IMR-90 (cell line): ENCODE measurements around the gene CXADR. TPM values are rescaled to one million over a fixed set of nuclear protein-coding genes. Genes with fewer than 3 reads are reported as not detected.

ENCODE experiments used
- ATAC-seq: fragments of 200-7000 bp; cut with Tn5 transposase; 2 replicates; pipeline ENCODE4 v1.9.1; 2020; ENCODE audit warnings: low read depth, mild to moderate bottlenecking, moderate library complexity
- BruUV-seq: library from RNA; stranded (reverse); fragments of 400-500 nt; replicated peaks from 2 replicates; lab custom pipeline; 2021; lab: Mats Ljungman, UMichigan
- CTCF ChIA-PET: fragments of 300-600 bp; formaldehyde crosslinking; extraction: SDS; loops from one replicate; lab custom pipeline; 2021; ENCODE audit warnings: antibody characterized with exemption; lab: Yijun Ruan, JAX
- POLR2A ChIA-PET: fragments of 300-600 bp; sonication (Branson Sonifier 250); formaldehyde crosslinking; loops from one replicate; lab custom pipeline; 2022; ENCODE audit warnings: antibody characterized with exemption; ENCODE audit not compliant: unreplicated experiment; lab: Charles Lee
- DNase-seq: peaks from one replicate; pipeline ENCODE4 v3.0.0; 2013
- H2AFZ ChIP-seq: replicated peaks from 2 replicates; pipeline ENCODE3; 2013; ENCODE audit warnings: low read length, mild to moderate bottlenecking; ENCODE audit not compliant: poor library complexity
- H2AK5ac ChIP-seq: 2 replicates; pipeline ENCODE4 v1.6.1; 2013; ENCODE audit warnings: low read depth, low read length, inconsistent platforms
- H2AK9ac ChIP-seq: replicated peaks from 2 replicates; pipeline ENCODE3; 2013; ENCODE audit warnings: mild to moderate bottlenecking, low read depth, low read length, moderate library complexity; ENCODE audit not compliant: poor library complexity
- H2BK120ac ChIP-seq: 2 replicates; pipeline ENCODE4 v1.6.1; 2013; ENCODE audit warnings: low read depth, low read length, inconsistent platforms
- H2BK15ac ChIP-seq: 3 replicates; pipeline ENCODE4 v1.6.1; 2013; ENCODE audit warnings: low read depth, low read length, inconsistent platforms
- H2BK20ac ChIP-seq: 2 replicates; pipeline ENCODE4 v1.6.1; 2013; ENCODE audit warnings: low read depth, mild to moderate bottlenecking, inconsistent platforms, low read length, moderate library complexity
- H2BK5ac ChIP-seq: 2 replicates; pipeline ENCODE4 v1.6.1; 2013; ENCODE audit warnings: mild to moderate bottlenecking, low read depth, low read length, inconsistent platforms; ENCODE audit not compliant: poor library complexity, severe bottlenecking
- H3K14ac ChIP-seq: replicated peaks from 2 replicates; pipeline ENCODE4 v1.6.1; 2013; ENCODE audit warnings: low read depth, low read length, inconsistent platforms
- H3K18ac ChIP-seq: 2 replicates; pipeline ENCODE4 v1.6.1; 2013; ENCODE audit warnings: low read depth, low read length, control low read depth
- H3K23ac ChIP-seq: 2 replicates; pipeline ENCODE4 v1.6.1; 2013; ENCODE audit warnings: low read depth, low read length, inconsistent platforms
- H3K27ac ChIP-seq: 2 replicates; pipeline ENCODE4 v1.5.1; 2013; ENCODE audit warnings: mild to moderate bottlenecking, control low read depth, low read length; ENCODE audit not compliant: insufficient read depth
- H3K27me3 ChIP-seq: 2 replicates; pipeline ENCODE4 v1.6.1; 2013; ENCODE audit warnings: low read length; ENCODE audit not compliant: control insufficient read depth, insufficient read depth
- H3K36me3 ChIP-seq: 2 replicates; pipeline ENCODE4 v1.6.1; 2013; ENCODE audit warnings: low read length, mixed read lengths; ENCODE audit not compliant: control insufficient read depth, insufficient read depth
- H3K4ac ChIP-seq: 2 replicates; pipeline ENCODE4 v1.6.1; 2013; ENCODE audit warnings: low read depth, low read length, inconsistent platforms
- H3K4me1 ChIP-seq: 2 replicates; pipeline ENCODE4 v1.6.1; 2013; ENCODE audit warnings: low read length, mixed read lengths; ENCODE audit not compliant: control insufficient read depth, insufficient read depth
- H3K4me2 ChIP-seq: 2 replicates; pipeline ENCODE4 v1.6.1; 2013; ENCODE audit warnings: low read depth, mild to moderate bottlenecking, control low read depth, low read length, moderate library complexity
- H3K4me3 ChIP-seq: 2 replicates; pipeline ENCODE4 v1.5.1; 2013; ENCODE audit warnings: low read depth, mild to moderate bottlenecking, control low read depth, low read length, moderate library complexity; ENCODE audit not compliant: insufficient read depth
- H3K56ac ChIP-seq: 2 replicates; pipeline ENCODE4 v1.6.1; 2013; ENCODE audit warnings: low read length, inconsistent platforms; ENCODE audit not compliant: insufficient read depth; ENCODE audit errors: extremely low read depth
- H3K79me1 ChIP-seq, 2 experiments: 2 replicates each; pipeline ENCODE4 v1.6.1; 2013; ENCODE audit warnings: low read length in 2 of 2, inconsistent platforms in 1 of 2, low read depth in 1 of 2
- H3K9ac ChIP-seq: 2 replicates; pipeline ENCODE4 v1.6.1; 2013; ENCODE audit warnings: low read depth, low read length, control low read depth
- H3K9me1 ChIP-seq: 2 replicates; pipeline ENCODE4 v1.6.1; 2013; ENCODE audit warnings: low read length, inconsistent platforms; ENCODE audit not compliant: insufficient read depth
- H3K9me3 ChIP-seq: 2 replicates; pipeline ENCODE4 v1.6.1; 2013; ENCODE audit warnings: low read length; ENCODE audit not compliant: control insufficient read depth, insufficient read depth
- H4K20me1 ChIP-seq: 2 replicates; pipeline ENCODE4 v1.6.1; 2013; ENCODE audit warnings: low read length, inconsistent platforms; ENCODE audit not compliant: insufficient read depth
- H4K5ac ChIP-seq: 2 replicates; pipeline ENCODE4 v1.6.1; 2013; ENCODE audit warnings: mild to moderate bottlenecking, low read depth, low read length, control low read depth
- H4K8ac ChIP-seq, 2 experiments: 2 replicates each; pipeline ENCODE4 v1.6.1; 2013; ENCODE audit warnings: low read depth in 2 of 2, low read length in 2 of 2, control low read depth in 1 of 2, inconsistent platforms in 1 of 2
- H4K91ac ChIP-seq: 2 replicates; pipeline ENCODE4 v1.6.1; 2013; ENCODE audit warnings: low read depth, low read length, inconsistent platforms; ENCODE audit not compliant: insufficient read depth
- CHD1 ChIP-seq: IDR thresholded peaks from 2 replicates; pipeline ENCODE4 v1.6.1; 2012; ENCODE audit warnings: low read depth, low read length, improper control_type of control experiment
- WGBS, 2 experiments: methylation state at CpG; one replicate each; pipeline versions ENCODE4 v1.1.5 to v1.1.7; 2013; ENCODE audit warnings: missing lambda C conversion rate in 2 of 2; ENCODE audit not compliant: insufficient read length in 1 of 2; ENCODE audit errors: extremely low coverage in 2 of 2; 5-methylcytosine and 5-hydroxymethylcytosine counted together
- dilution Hi-C: fragments of 300-500 bp; cut with HindIII; formaldehyde crosslinking; loops from one replicate; pipeline ENCODE4 v1.14.3; 2018; ENCODE audit warnings: low sequenced_read_pairs; ENCODE audit not compliant: unreplicated experiment
- in situ Hi-C: fragments of 300-500 bp; cut with MboI; formaldehyde crosslinking; loops from 3 replicates; pipeline ENCODE4 v1.14.3; 2019; ENCODE audit warnings: low sequenced_read_pairs, inconsistent platforms, mixed read lengths
- intact Hi-C: fragments of 100-400 bp; cut with micrococcal nuclease; formaldehyde crosslinking; loops from 2 replicates; pipeline ENCODE4 v1.10.0; 2022
- polyA plus RNA-seq, 3 experiments: library from polyadenylated mRNA; depleted of rRNA; stranded (reverse); fragments of >200 nt; gene quantifications; 2 replicates each; pipeline ENCODE4 v1.2.3, GENCODE V29; 2012; ENCODE audit warnings: low replicate concordance in 1 of 3
- total RNA-seq: library from RNA; depleted of rRNA; stranded (reverse); fragments of >200 nt; gene quantifications from 2 replicates; pipeline ENCODE4 v1.2.3, GENCODE V29; 2012

Gene CXADR
- total and polyA plus RNA-seq, 2 of the 4 experiments (the other 2 are of a cell fraction), result 0.21 to 1.1 TPM

GRCh38 chr21:17466166-17466565 lies 46.7 kb upstream of the CXADR start:
- H3K79me1 ChIP-seq, result no peaks in the 10 kb centered on the region
- no peak overlapping the region for H2AK9ac ChIP-seq
- H3K56ac ChIP-seq, result no peak overlapping the region
- no peaks in the 10 kb centered on the region for H3K36me3 ChIP-seq
- ATAC-seq (peak; percentile 65), DNase-seq (peak; percentile 83)
- in situ Hi-C loops (loop anchor here (25.0 kb wide), 2 partner anchors 371 to 904 kb away; no protein-coding TSS in a partner anchor), dilution Hi-C loops (no loop called here), intact Hi-C loops (loop anchor here (10.0 kb wide), 1 partner anchor 139 kb away; no protein-coding TSS in a partner anchor)
- H3K4me3 ChIP-seq, result no peak overlapping the region
- no peaks in the 10 kb centered on the region for H3K9me3 ChIP-seq
- H4K20me1 ChIP-seq, result no peaks in the 10 kb centered on the region
- no peak overlapping the region for H4K91ac ChIP-seq
- H3K18ac ChIP-seq, result peak overlapping the region; percentile 76
- H2BK120ac ChIP-seq, result peak overlapping the region; percentile 48; the same call in 1 of the 2 replicates
- no peaks in the 10 kb centered on the region for H3K27me3 ChIP-seq
- TF ChIP-seq CHD1, result no peak
- H3K4me2 ChIP-seq, result no peak overlapping the region
- no peaks in the 10 kb centered on the region for H3K9me1 ChIP-seq
- H3K9ac ChIP-seq, result no peak overlapping the region
- no peak overlapping the region; the same call in 1 of the 2 replicates for H3K4ac ChIP-seq
- H2AFZ ChIP-seq, result peak overlapping the region; percentile 88
- POLR2A ChIA-PET, result no interaction called here
- peak overlapping the region; percentile 43 to 68; a peak in 3 of 4 replicates for H4K8ac ChIP-seq
- H2BK15ac ChIP-seq, result peak overlapping the region; percentile 20; the same call in 1 of the 3 replicates
- H2AK5ac ChIP-seq, result no peak overlapping the region
- no peak overlapping the region for H2BK20ac ChIP-seq
- peaks cover 7% of the 10 kb centered on the region; the same call in 1 of the 2 replicates for H3K4me1 ChIP-seq
- peak overlapping the region; percentile 54 for H2BK5ac ChIP-seq
- peak overlapping the region; percentile 69; the same call in 1 of the 2 replicates for H3K27ac ChIP-seq
- BruUV-seq, result no TSS peak
- H4K5ac ChIP-seq, result peak overlapping the region; percentile 75
- H3K23ac ChIP-seq, result no peak overlapping the region
- H3K14ac ChIP-seq, result 0 out of 2 replicates have a peak overlapping the region, but pooled peaks have one; percentile 50
- no CpG with 5 or more reads among the region's 1 CpG for WGBS, 2 experiments
- CTCF ChIA-PET, result no interaction called here
